Kidney (tissue), 14 donors: ENCODE measurements around the gene ZNF750. TPM values are rescaled to one million over a fixed set of nuclear protein-coding genes. Genes with fewer than 3 reads are reported as not detected.
"Not testable (repeated sequence)": the region's sequence is repeated elsewhere in the genome, so short reads cannot be mapped to it uniquely, and the experiment has no call there.

Experiments
- DNase-seq, 5 donors: peaks; one replicate each; pipeline ENCODE4 v3.0.0-alpha.2; 2013 to 2020
- FAIRE-seq: peaks from 2 replicates; lab custom pipeline; 2012; peaks lifted over from hg19 to GRCh38; lab: Jason Lieb, UNC
- H3K27ac ChIP-seq, 2 donors: one replicate each; pipeline ENCODE4 v1.7.0; 2013; ENCODE audit warnings: low read depth in 2 of 2, low read length in 2 of 2, inconsistent platforms in 1 of 2
- H3K27me3 ChIP-seq: one replicate; pipeline ENCODE4 v1.7.1; 2013; ENCODE audit warnings: low read length, inconsistent platforms; ENCODE audit not compliant: control insufficient read depth, insufficient read depth
- H3K36me3 ChIP-seq, 3 donors: one replicate each; pipeline versions ENCODE4 v1.7.0 to v1.7.1; 2013; ENCODE audit warnings: low read length in 3 of 3, control low read depth in 1 of 3, inconsistent platforms in 1 of 3; ENCODE audit not compliant: insufficient read depth in 3 of 3, control insufficient read depth in 2 of 3
- H3K4me1 ChIP-seq, 3 donors: one replicate each; pipeline versions ENCODE4 v1.7.0 to v1.7.1; 2013; ENCODE audit warnings: low read length in 3 of 3, inconsistent platforms in 1 of 3, low read depth in 1 of 3; ENCODE audit not compliant: control insufficient read depth in 2 of 3, insufficient read depth in 2 of 3
- H3K4me3 ChIP-seq, 3 donors: one replicate each; pipeline versions ENCODE4 v1.7.0 to v1.8.1; 2013; ENCODE audit warnings: low read length in 3 of 3, control low read depth in 1 of 3, inconsistent platforms in 1 of 3
- H3K9ac ChIP-seq, 3 donors: one replicate each; pipeline versions ENCODE4 v1.7.0 to v1.7.1; 2013; ENCODE audit warnings: low read length in 3 of 3, control low read depth in 1 of 3, inconsistent platforms in 1 of 3
- H3K9me3 ChIP-seq, 3 donors: one replicate each; pipeline versions ENCODE4 v1.7.0 to v1.7.1; 2013; ENCODE audit warnings: low read length in 3 of 3, control low read depth in 1 of 3, inconsistent platforms in 1 of 3; ENCODE audit not compliant: control insufficient read depth in 2 of 3, insufficient read depth in 1 of 3
- CTCF ChIP-seq: IDR thresholded peaks from 3 replicates; pipeline ENCODE4 v1.5.1; 2012; ENCODE audit warnings: mild to moderate bottlenecking, moderate library complexity, borderline replicate concordance; ENCODE audit not compliant: insufficient read depth; ENCODE audit errors: extremely low read depth
- intact Hi-C: fragments of 100-400 bp; cut with DNase I; formaldehyde crosslinking; loops from one replicate; pipeline ENCODE4 v1.11.1; 2022
- polyA plus RNA-seq: library from polyadenylated mRNA; stranded (reverse); fragments of 350-450 nt; fragmentation: Illumina TruSeq; extraction: RNeasy Lipid Tissue Mini Kit (QIAGEN cat#74804); gene quantifications from one replicate; pipeline ENCODE4 v1.2.3, GENCODE V29; 2014; ENCODE audit warnings: low read depth, low replicate concordance; ENCODE audit not compliant: insufficient read depth
- total RNA-seq: library from RNA; stranded (reverse); fragmentation: NEBNext Ultra II Directional; extraction: Animal tissue kit (Norgen Biotek cat#: 25700); gene quantifications from one replicate; pipeline ENCODE4 v1.2.1, GENCODE V29; 2021
- donor health status: control.
- donor health status: control.
- donor health status: control.
- donor health status: control.
- donor health status: control.
- donor health status: DM: yes; HTN: yes; CAD: no.
- donor health status: Normal renal cell carcinoma (clear cell type).

Gene ZNF750
- total and polyA plus RNA-seq, 2 donors from 2014 or later = 0.25 to 0.30 TPM

- FAIRE-seq (no peak), DNase-seq (no peak)
- intact Hi-C loops = no loop called here
- Histone ChIP-seq H3K9ac (no peak overlapping the region), H3K27me3 (no peaks in the 10 kb centered on the region), H3K27ac (no peak overlapping the region), H3K4me1 (peaks cover 0 to 2% (median 0%) of the 10 kb centered on the region in 3 donors), H3K9me3 (no peaks in the 10 kb centered on the region), H3K36me3 (peaks cover 0 to 4% (median 0%) of the 10 kb centered on the region in 3 donors), H3K4me3 (no peak overlapping the region)
- no peak for TF ChIP-seq CTCF
These were observed 53.4 kb downstream of the ZNF750 start for GRCh38 chr17:82786427-82786826.

DNA sequence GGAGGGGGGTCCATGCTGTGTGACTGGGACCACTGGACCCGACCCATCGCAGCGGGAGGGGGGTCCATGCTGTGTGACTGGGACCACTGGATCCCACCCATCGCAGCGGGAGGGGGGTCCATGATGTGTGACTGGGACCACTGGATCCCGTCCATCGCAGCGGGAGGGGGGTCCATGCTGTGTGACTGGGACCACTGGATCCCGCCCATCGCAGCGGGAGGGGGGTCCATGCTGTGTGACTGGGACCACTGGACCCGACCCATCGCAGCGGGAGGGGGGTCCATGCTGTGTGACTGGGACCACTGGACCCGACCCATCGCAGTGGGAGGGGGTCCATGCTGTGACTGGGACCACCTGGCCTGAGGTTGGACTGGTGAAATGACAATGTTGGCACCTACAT, 54.2 kb downstream of the ZNF750 start:
- H3K36me3 ChIP-seq, H3K4me3 ChIP-seq, FAIRE-seq, DNase-seq, H3K27ac ChIP-seq, intact Hi-C loops, H3K27me3 ChIP-seq, H3K9ac ChIP-seq, H3K4me1 ChIP-seq, H3K9me3 ChIP-seq: not testable (repeated sequence)

DNA sequence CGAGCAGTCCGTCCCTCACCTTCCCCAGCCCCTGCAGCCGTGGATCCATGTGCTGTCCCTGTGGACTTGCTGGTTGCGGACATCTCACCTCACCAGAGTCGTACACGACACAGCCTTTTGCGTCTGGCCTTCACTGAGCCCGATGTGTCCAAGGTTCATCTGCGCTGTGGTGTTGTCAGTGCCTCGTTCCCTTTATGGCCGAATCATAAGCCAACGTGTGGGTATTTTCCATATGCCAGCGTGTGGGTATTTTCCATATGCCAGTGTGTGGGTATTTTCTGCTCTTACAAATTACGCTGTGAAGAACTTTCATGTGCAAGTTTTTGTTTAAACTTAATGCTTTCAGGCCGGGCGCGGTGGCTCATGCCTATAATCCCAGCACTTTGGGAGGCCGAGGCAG, 56.3 kb downstream of the ZNF750 start:
- no peak for DNase-seq
- no peak overlapping the region for H3K27ac ChIP-seq
- no peak overlapping the region for H3K9ac ChIP-seq
- no peak for TF ChIP-seq CTCF
- no peaks in the 10 kb centered on the region for H3K9me3 ChIP-seq
- FAIRE-seq = no peak
- H3K36me3 ChIP-seq = peaks cover 0 to 4% (median 0%) of the 10 kb centered on the region in 3 donors
- H3K4me1 ChIP-seq = peaks cover 0 to 5% (median 0%) of the 10 kb centered on the region in 3 donors
- no peak overlapping the region for H3K4me3 ChIP-seq
- intact Hi-C loops = no loop called here
- H3K27me3 ChIP-seq = no peaks in the 10 kb centered on the region

GRCh38 chr17:82782657-82783207, 57.1 kb downstream of the ZNF750 start:
- Histone ChIP-seq H3K9ac (no peak overlapping the region), H3K27ac (peak overlapping the region in 1 of 2 donors; percentile 56), H3K36me3 (peaks cover 0 to 4% (median 0%) of the 10 kb centered on the region in 3 donors), H3K9me3 (no peaks in the 10 kb centered on the region), H3K4me1 (peaks cover 0 to 5% (median 0%) of the 10 kb centered on the region in 3 donors), H3K27me3 (no peaks in the 10 kb centered on the region), H3K4me3 (no peak overlapping the region)
- FAIRE-seq (no peak), DNase-seq (no peak)
- intact Hi-C loops = no loop called here
- TF ChIP-seq CTCF = no peak
